Measurements from ENCODE around the gene INPP4A.

INPP4A gene

DNA sequence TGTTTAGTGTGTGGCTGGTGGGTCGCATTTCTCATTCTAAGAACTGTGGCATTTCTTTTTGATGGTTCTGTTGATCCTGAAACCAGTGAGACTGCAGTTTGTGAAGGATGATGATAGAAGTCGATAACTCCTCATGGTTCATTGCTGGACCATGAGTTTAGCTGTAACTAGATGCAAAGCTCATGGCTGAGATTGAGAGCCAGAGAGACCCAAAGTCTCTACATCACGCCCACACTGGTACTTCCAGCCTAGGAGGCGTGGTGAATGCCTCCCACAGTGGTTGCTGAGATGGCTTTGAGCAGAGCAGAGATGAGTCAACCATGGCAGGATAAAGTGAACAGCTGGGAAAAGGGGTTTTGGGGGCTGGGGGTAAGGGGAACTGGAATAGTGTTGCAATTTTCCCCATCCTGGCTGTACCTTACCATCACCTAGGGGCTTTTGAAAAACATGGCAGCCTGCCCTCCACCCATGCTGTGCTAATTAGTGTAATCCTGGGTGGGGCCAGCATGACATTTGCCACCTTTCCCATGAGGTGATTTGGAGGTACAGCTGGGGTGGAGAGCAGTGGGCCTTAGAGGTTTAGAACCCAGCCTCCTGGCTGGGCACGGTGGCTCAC lies 24.1 kb downstream of the INPP4A start:
- TF ChIP-seq CTCF (IDR thresholded peaks at IDR 0.05; ENCODE audit: extremely low read depth, missing control alignments): no peak
- no peak for DNase-seq (ENCODE audit: low spot score)

DNA sequence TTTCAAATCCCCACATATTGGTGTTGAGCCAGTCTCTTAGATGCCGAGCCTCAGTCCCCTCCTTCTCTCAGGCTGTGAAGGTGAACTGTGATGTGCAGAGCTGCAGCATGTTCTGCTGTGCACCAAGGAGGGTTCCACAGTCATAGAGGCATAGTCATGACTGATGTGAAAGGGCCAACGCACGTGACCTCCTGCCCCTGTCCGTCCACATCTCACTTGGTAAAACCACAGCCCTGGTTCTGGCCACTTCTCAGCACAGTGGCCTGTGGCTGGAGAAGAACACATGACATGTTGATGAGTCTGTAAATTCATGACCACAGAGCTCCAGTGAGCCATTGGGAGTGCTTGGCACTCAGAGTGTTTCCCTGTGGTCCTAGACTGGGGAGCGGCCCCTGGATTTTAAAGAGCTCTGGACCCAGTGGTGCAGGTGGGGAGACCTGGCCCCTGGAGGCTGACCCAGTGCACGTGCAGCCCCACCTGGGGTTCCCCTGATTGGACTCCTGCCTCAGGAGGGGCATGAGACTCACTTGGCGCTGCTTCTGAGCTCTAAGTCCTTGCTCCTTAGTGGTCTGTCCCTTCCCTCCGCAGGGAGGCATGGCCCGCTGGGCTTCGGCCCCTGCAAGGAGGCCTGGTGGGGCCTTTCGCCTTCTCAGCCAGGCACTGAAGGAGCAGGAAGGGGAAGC lies 25.3 kb downstream of the INPP4A start:
- DNase-seq (ENCODE audit: low spot score): no peak
- no peak for TF ChIP-seq CTCF (IDR thresholded peaks at IDR 0.05; ENCODE audit: extremely low read depth, missing control alignments)

GRCh38 chr2:98470851-98471255 lies 26.2 kb downstream of the INPP4A start:
- TF ChIP-seq CTCF (IDR thresholded peaks at IDR 0.05; ENCODE audit: extremely low read depth, missing control alignments): no peak

DNA sequence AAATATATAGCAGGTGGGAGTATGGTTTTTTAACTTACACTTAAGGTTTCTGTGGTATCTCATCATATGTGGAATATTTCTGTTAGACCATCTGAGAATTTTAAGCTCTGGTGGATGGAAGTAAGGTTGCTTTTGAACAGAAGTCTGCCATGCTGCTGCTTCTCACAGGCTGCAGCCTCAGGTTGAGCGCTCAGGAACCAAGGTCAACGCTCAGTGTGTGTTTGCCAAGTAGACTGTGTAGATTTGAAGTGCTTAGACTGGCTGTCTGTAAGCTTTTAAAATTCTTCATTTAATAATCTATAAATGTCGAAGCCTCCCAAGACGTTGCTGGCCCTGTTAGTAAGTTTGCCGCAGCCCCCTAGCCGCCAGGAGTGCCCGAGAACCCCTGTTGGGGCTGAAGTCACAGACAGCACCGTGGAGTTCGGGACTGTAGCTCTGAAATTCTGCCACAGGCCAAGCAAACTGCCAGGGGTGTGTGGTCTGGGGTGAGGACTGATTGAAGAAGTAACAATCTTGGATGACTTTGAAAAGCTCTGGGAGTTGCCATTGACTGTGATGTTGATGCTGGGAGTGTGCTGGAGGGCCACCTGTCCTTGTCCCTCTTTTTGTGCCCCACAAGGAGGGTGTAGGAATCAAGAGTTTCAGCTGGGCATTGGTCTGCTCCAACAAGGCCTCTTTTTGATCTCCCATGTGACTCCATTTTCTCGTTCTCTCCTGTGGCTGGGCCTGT lies 26.9 kb downstream of the INPP4A start:
- TF ChIP-seq CTCF (IDR thresholded peaks at IDR 0.05; ENCODE audit: extremely low read depth, missing control alignments): no peak
- no peak for DNase-seq (ENCODE audit: low spot score)

More at GRCh38 chr2:98470851-98471255, 26.2 kb downstream of the INPP4A start:
- DNase-seq (ENCODE audit: low spot score): no peak

DNA sequence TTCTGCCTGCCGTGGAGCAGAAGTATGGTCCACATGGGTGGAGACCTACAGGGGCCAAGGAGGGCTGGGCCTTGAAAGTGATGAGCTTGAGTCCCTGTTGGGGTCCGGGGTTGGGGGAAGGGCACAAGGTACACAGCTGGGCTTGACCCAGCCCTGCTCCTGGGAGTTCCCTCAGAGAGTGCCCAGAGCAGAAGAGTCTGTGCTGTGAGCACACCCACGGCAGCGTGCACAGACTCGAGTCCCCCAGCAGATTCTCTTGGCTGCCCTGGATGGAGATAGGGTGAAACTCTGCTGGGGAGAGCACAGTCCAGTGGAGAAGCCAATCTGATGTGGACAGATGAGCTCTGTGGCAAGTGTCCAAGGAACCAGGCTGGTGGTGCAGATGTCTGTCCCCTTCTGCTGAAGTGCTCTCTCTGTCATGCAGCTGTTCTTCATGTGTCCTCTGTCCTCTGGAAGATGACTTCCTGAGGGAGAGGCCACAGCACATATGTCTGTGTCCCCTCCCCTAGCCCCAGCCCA lies 27.5 kb downstream of the INPP4A start:
- TF ChIP-seq CTCF (IDR thresholded peaks at IDR 0.05; ENCODE audit: extremely low read depth, missing control alignments): no peak
- no peak for DNase-seq (ENCODE audit: low spot score)

DNA sequence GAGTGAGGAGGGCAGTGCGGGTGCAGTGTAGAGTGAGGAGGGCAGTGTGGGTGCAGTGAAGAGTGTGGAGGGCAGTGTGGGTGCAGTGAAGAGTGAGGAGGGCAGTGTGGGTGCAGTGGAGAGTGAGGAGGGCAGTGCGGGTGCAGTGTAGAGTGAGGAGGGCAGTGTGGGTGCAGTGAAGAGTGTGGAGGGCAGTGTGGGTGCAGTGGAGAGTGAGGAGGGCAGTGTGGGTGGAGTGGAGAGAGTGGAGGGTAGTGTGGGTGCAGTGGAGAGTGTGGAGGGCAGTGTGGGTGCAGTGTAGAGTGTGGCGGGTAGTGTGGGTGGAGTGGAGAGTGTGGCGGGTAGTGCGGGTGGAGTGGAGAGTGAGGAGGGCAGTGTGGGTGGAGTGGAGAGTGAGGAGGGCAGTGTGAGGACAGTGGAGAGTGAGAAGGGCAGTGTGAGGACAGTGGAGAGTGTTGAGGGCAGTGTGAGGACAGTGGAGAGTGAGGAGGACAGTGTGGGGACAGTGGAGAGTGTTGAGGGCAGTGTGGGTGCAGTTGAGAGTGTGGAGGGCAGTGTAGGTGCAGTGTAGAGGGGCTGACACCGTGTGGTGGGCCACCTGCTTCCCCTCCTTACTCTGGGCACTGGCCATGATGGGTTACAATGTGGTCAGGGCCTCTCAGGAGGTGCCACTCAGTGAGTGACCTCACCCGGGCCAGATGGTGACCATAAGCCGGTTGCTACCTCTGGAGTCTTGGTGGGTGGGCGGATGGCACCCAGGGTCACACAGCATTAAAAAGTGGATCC lies 28.5 kb downstream of the INPP4A start:
- DNase-seq (ENCODE audit: low spot score): no peak
- TF ChIP-seq CTCF (IDR thresholded peaks at IDR 0.05; ENCODE audit: extremely low read depth, missing control alignments): no peak
